Neural cell (in vitro differentiated cells): ENCODE data around the gene SLC4A2. TPM values are rescaled to one million over a fixed set of nuclear protein-coding genes. Genes with fewer than 3 reads are reported as not detected.

Experiments
- H2AFZ ChIP-seq: fragments of 200-600, 300-800 bp; sonication (generic), shearing (Covaris generic); 2 replicates; pipeline ENCODE4 v1.6.0; 2014; ENCODE audit warnings: low read depth, mild to moderate bottlenecking, antibody characterized with exemption, low read length, moderate library complexity
- H3F3A ChIP-seq: fragments of 200-600 bp; shearing (Covaris generic); 2 replicates; pipeline ENCODE4 v1.6.1; 2016; ENCODE audit warnings: mild to moderate bottlenecking, moderate library complexity, mixed read lengths, antibody characterized with exemption, low read length; ENCODE audit not compliant: insufficient read depth, poor library complexity, severe bottlenecking
- H3K27ac ChIP-seq: fragments of 200-600, 300-800 bp; sonication (generic), shearing (Covaris generic); 2 replicates; pipeline ENCODE4 v1.5.1; 2014; ENCODE audit warnings: mild to moderate bottlenecking, low read length, moderate library complexity
- H3K27me3 ChIP-seq: fragments of 300-800, 200-600 bp; sonication (generic), shearing (Covaris generic); 2 replicates; pipeline ENCODE4 v1.6.0; 2014; ENCODE audit warnings: mild to moderate bottlenecking, low read depth, low read length, moderate library complexity; ENCODE audit not compliant: insufficient read depth
- H3K36me3 ChIP-seq: fragments of 300-800, 200-600 bp; sonication (generic), shearing (Covaris generic); 2 replicates; pipeline ENCODE4 v1.5.1; 2014; ENCODE audit warnings: mild to moderate bottlenecking, antibody characterized with exemption, low read length, moderate library complexity; ENCODE audit not compliant: insufficient read depth
- H3K4me2 ChIP-seq: fragments of 300-800, 200-600 bp; sonication (generic), shearing (Covaris generic); 2 replicates; pipeline ENCODE4 v1.6.0; 2014; ENCODE audit warnings: mild to moderate bottlenecking, low read length
- H3K4me3 ChIP-seq: fragments of 300-800, 200-600 bp; sonication (generic), shearing (Covaris generic); 2 replicates; pipeline ENCODE4 v1.5.1; 2014; ENCODE audit warnings: mild to moderate bottlenecking, low read length, moderate library complexity
- H3K79me2 ChIP-seq: fragments of 200-600 bp; shearing (Covaris generic); replicated peaks from 2 replicates; pipeline ENCODE4 v1.6.0; 2014; ENCODE audit warnings: mild to moderate bottlenecking, low read length, moderate library complexity; ENCODE audit not compliant: insufficient read depth
- H3K9ac ChIP-seq: fragments of 300-800, 200-600 bp; sonication (generic), shearing (Covaris generic); 2 replicates; pipeline ENCODE4 v1.6.1; 2016; ENCODE audit warnings: mild to moderate bottlenecking, low read length, mixed read lengths
- H3K9me2 ChIP-seq: fragments of 200-600 bp; shearing (Covaris generic); 2 replicates; pipeline ENCODE4 v1.6.1; 2016; ENCODE audit warnings: mild to moderate bottlenecking, low read length, mixed read lengths; ENCODE audit not compliant: insufficient read depth
- H3K9me3 ChIP-seq: fragments of 200-600, 300-800 bp; sonication (generic), shearing (Covaris generic); 2 replicates; pipeline ENCODE4 v1.6.1; 2016; ENCODE audit warnings: mild to moderate bottlenecking, mixed run types, low read length, moderate library complexity, mixed read lengths
- H4K20me1 ChIP-seq: fragments of 200-600 bp; shearing (Covaris generic); 2 replicates; pipeline ENCODE4 v1.6.1; 2016; ENCODE audit warnings: mild to moderate bottlenecking, mixed run types; ENCODE audit not compliant: insufficient read depth
- CTCF ChIP-seq: fragments of 450-650 bp; IDR thresholded peaks from 2 replicates; pipeline ENCODE4 v1.5.1; 2014; ENCODE audit warnings: antibody characterized with exemption, mild to moderate bottlenecking, moderate library complexity; ENCODE audit not compliant: poor library complexity, severe bottlenecking
- EP300 ChIP-seq: fragments of 450-650 bp; conservative IDR thresholded peaks from 2 replicates; pipeline ENCODE4 v1.6.1; 2014; ENCODE audit warnings: antibody characterized with exemption, mild to moderate bottlenecking, moderate library complexity; ENCODE audit not compliant: poor library complexity, severe bottlenecking
- MXI1 ChIP-seq: fragments of 450-650 bp; conservative IDR thresholded peaks from 2 replicates; pipeline ENCODE4 v1.6.1; 2014; ENCODE audit warnings: antibody characterized with exemption, mild to moderate bottlenecking; ENCODE audit not compliant: poor library complexity, severe bottlenecking
- POLR2AphosphoS5 ChIP-seq: IDR thresholded peaks from 2 replicates; pipeline ENCODE4 v1.6.1; 2012
- RAD21 ChIP-seq: fragments of 450-650 bp; conservative IDR thresholded peaks from 2 replicates; pipeline ENCODE4 v1.6.1; 2014; ENCODE audit warnings: antibody characterized with exemption, mild to moderate bottlenecking, moderate library complexity
- REST ChIP-seq: IDR thresholded peaks from 2 replicates; pipeline ENCODE4 v1.6.1; 2012; ENCODE audit warnings: borderline replicate concordance
- TAF1 ChIP-seq: IDR thresholded peaks from 2 replicates; pipeline ENCODE4 v1.6.1; 2012; ENCODE audit warnings: low read depth
- polyA plus RNA-seq: library from polyadenylated mRNA; depleted of rRNA; stranded (reverse); fragments of >200 nt; gene quantifications from 2 replicates; pipeline ENCODE4 v1.2.3, GENCODE V29; 2014

SLC4A2 gene
- polyA plus RNA-seq, 1 donor from 2014 or later: 2.4 TPM

GRCh38 chr7:151120896-151121295 is 61.5 kb downstream of the SLC4A2 start:
- no peaks in the 10 kb centered on the region for H3K9me3 ChIP-seq
- TF ChIP-seq EP300: no peak
- TF ChIP-seq TAF1: no peak
- TF ChIP-seq POLR2AphosphoS5: no peak
- TF ChIP-seq REST: no peak
- no peak for TF ChIP-seq CTCF
- peaks cover 31% of the 10 kb centered on the region for H4K20me1 ChIP-seq
- H2AFZ ChIP-seq: no peak overlapping the region
- no peak overlapping the region for H3K9ac ChIP-seq
- H3K36me3 ChIP-seq: no peaks in the 10 kb centered on the region
- H3K27ac ChIP-seq: no peak overlapping the region
- H3F3A ChIP-seq: no peaks in the 10 kb centered on the region
- H3K4me2 ChIP-seq: no peak overlapping the region
- H3K79me2 ChIP-seq: peaks cover 3% of the 10 kb centered on the region
- H3K9me2 ChIP-seq: no peaks in the 10 kb centered on the region
- H3K4me3 ChIP-seq: no peak overlapping the region
- peaks cover 7% of the 10 kb centered on the region for H3K27me3 ChIP-seq

GRCh38 chr7:151121380-151122170 is 62.2 kb downstream of the SLC4A2 start:
- Histone ChIP-seq H3K27me3 (peaks cover under 1% of the 10 kb centered on the region), H4K20me1 (peaks cover 24% of the 10 kb centered on the region), H3K9ac (no peak overlapping the region), H3K27ac (no peak overlapping the region), H3K9me3 (no peaks in the 10 kb centered on the region), H3K4me3 (no peak overlapping the region), H3K36me3 (no peaks in the 10 kb centered on the region), H3F3A (peaks cover 1% of the 10 kb centered on the region), H3K9me2 (no peaks in the 10 kb centered on the region), H2AFZ (no peak overlapping the region), H3K79me2 (no peaks in the 10 kb centered on the region), H3K4me2 (no peak overlapping the region)
- TF ChIP-seq REST: no peak
- TF ChIP-seq EP300: no peak
- TF ChIP-seq CTCF: no peak
- TF ChIP-seq RAD21: no peak
- TF ChIP-seq MXI1: no peak
